Stimulated activated CD8-positive, alpha-beta memory T cell treated with anti-CD3 and anti-CD28 coated beads, Interleukin-2, amount 100 ng/mL, for 48 hours (primary cell): Measurements from ENCODE around the gene RILP.

ENCODE experiments used
- DNase-seq, 2 donors: peaks; one replicate each; pipeline ENCODE4 v3.0.0-alpha.2; 2020; ENCODE audit warnings: low read depth in 2 of 2

The RILP gene

DNA sequence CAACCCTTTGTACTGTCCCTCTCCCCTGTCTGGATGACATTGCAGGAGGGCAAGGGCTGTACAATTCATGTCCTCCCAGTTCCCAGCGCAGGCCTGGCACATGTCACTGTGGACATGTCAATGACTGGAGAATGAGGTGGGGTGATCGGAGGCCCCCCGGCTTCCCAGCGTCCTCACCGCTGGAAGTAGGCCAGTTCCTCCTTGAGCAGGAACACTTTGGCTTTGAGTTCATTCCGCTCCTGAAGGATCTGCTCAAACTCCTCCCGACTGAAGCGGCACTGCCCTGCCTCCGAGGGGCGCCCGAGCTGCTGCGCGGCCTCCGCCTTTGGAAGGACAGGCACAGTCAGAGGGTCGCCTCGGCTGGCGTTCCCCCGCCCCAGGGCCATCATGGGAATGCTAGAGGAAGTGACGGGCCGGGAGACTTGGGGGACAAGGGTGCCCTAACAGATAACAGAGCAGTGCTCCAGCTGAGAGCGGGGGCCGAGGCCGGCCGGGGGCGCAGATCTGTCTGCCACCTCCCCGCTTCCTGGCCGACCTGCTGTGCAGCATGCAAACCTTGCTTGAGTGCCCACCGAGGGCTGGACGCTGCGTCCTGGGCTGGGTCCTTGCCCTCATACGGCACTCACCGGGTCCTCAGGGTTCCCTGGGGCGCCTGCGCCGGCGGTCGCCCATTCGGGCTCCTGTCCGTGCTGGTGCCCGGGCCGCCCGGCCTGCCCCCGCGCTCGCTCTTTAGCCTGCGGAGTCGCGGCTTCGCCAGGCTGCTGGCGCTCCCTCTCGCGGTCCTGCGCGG is 1.3 kb downstream of the RILP start:
- no peak for DNase-seq

DNA sequence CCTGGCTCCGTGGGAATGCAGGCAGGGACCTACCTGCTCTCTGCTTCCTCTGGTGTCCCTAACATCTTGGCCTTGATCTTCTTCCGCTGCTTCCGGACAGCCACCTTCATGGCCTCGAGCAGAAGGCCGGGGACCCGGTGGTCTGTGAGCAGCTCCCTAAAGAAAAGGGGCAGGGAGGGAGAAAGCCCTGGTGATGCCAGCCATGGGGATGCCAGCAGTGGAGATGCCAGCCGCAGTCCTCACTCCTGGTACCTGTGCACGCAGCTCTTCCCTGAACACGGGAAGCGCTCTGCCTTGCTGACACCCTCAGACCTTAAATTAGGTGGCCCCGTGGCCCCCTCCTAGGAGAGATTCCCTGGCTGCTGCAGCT is 1.9 kb downstream of the RILP start:
- no peak for DNase-seq

DNA sequence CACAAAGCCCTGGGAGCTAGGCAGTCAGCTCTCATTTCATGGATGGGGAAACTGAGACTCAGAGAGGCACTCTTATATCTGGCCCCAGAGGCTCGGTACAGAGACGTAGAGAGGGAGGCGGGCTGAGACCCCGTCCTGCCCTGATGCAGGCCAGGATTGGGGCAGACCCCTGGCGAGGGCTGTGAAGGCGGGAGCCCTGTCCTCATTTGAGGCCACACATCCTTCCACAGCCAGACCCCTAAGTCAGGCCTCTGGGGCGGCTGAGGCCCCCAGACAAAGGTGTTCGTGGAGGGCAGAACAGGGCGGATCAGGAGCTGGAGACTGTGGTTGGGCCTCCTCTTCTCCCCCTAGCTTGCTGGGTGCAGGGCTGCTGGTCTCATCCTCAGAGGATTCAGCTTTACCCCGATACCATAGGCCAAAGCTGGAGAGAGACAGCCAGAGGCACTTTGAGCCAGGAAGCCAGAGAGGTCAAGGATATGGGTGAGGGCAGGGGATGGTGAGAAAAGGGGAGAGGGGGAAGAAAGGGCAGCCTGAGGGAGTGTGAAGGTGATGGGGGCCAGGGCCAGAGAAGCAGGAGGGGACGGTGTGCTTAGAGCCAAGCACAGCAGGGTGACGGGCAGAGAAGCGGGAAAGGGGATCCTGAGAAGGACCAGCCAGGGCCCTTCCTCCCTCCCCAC is 3.3 kb downstream of the RILP start:
- no peak for DNase-seq

- DNase-seq: no peak
Observed at GRCh38 chr17:1645207-1646171, 4.2 kb downstream of the RILP start, which contains the start of gene SCARF1. Gene SCARF1 (minus strand): TSS chr17:1645732. CDS start chr17:1645697, 35 bp downstream.

DNA sequence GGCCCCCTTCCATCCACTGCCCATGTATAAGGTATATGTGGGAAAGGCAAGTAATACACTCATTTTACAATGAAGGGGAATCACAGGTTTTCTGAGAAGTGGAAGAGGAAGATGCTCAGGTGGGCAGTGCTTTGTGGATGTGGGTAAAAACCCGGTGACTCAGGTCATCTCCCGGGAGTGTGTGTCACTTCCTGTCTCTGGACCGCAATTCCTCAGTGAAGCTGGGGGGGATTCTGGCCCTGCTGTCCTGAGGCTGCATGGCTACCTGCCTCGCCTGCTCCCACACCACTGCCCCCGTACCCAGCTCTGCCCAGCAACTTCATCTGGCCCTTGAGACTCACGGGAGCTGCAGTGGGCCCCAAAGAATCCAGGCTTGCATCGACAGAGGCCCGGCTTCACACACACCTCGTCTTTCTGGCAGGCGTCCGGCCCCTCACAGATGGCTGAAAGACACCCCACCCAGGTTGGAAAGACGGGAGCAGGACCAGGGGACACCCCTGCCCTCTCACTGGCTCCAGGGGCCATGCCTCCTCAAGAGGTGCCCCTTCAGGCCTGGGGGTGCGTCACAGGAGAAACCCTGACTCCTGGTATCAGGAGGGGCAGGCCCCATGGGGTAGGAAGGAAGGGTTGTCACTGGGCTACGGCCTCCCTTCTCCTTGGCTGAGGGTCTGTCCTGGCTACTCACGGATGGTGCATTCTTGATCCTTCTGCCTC is 5.0 kb downstream of the RILP start:
- DNase-seq: no peak

GRCh38 chr17:1643999-1644492 is 5.6 kb downstream of the RILP start:
- DNase-seq: no peak

- DNase-seq: no peak
Observed at GRCh38 chr17:1643293-1643998, 6.2 kb downstream of the RILP start.

GRCh38 chr17:1641065-1641403 is 8.6 kb downstream of the RILP start:
- DNase-seq: no peak

DNA sequence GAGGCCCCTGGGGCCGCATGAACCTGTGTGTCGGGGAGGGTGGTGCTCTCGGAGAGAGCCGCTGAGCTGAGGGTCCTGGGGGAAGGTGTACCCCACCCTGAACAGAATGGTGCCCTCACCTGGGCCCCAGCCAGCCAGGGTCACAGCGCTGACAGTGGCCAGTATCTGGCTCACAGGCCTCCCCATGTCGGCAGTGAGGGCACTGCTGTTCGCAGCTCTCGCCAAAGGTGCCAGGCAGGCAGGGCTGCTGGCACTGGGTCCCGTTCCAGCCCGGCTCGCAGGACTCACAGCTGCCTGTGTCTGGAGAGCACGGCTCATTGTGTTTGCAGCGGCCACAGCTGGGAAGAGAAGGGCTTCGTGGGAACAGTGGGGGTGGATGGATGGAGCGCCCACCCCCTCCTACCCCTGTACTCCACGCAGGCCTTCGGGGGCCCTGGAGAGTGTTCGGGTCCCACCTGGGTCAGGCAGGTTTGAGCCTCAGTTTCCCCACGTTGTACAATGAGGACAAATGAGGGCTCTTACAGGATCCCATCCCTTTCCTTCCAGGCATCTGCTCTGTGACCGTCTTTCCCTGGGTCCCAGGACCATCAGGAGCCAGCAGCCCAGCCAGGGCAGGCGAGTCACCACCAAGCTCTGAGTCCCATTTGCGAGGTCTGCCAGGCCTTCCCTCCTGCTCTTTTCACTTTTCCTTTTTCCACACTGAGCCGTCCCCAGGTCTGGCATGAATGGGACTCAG is 9.2 kb downstream of the RILP start:
- no peak for DNase-seq

GRCh38 chr17:1639549-1640180 is 10.0 kb downstream of the RILP start:
- no peak for DNase-seq

DNA sequence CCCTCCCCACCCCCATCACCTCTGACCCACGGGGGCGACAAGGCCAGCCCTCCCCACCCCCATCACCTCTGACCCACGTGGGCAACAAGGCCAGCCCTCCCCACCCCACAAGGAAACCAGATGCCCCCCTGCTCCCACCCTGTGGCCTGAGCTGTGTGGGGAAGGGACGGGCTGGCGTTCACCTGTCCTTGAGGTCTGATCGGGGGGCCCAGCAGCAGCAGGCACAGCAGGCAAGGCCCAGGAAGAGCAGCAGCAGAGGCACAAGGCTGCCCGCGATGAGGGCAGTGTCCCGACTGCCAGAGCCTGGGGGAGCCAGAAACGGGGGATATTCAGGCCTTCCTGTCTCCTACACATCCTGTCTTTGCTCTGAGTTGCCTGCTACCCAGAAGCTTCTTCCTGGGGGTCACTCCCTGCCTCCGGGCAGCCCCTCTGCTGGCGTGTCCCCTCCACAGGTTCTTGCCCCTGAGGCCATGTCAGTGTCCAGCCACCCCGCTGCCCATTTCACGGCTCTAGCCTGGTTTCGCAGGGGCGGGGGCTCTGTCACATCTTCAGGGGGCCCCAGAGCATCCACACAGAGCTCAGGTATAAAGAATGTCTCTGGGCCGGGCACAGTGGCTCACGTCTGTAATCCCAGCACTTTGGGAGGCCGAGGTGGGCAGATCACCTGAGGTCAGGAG is 10.9 kb downstream of the RILP start:
- DNase-seq: no peak

GRCh38 chr17:1638171-1638590 is 11.5 kb downstream of the RILP start:
- DNase-seq: no peak

GRCh38 chr17:1636732-1637285 is 12.9 kb downstream of the RILP start:
- DNase-seq: no peak

DNA sequence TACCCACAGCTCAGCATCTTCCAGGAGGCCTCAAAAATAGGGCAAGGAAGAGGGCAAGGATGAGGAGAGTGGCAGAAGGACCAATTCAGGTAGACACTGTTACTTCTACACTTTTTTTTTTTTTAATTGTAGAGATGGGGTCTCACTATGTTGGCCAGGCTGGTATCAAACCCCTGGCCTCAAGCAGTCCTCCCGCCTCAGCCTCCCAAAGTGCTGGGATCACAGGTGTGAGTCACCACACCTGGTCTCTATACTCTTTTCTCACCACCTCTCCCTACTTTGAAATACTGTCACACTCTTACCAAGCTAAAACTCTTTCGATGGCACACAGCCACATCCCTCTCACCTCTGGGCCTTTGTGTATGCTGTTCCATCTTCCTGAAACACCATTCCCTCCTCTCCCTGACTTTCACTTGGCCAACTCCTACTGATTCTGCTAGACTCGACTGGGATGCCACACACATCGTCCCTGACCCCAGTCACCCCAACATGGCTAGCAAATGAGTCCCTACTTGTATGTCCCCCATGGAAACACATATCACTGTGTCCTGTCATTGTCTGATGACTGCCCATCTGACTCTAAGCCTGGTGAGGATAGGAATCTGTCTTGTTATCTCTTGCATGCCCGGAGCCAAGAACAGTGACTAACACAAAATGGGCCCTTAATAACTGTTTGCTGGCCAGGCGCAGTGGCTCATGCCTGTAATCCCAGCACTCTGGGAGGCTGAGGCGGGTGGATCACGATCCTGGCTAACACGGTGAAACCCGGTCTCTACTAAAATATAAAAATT is 13.8 kb downstream of the RILP start:
- no peak for DNase-seq

DNA sequence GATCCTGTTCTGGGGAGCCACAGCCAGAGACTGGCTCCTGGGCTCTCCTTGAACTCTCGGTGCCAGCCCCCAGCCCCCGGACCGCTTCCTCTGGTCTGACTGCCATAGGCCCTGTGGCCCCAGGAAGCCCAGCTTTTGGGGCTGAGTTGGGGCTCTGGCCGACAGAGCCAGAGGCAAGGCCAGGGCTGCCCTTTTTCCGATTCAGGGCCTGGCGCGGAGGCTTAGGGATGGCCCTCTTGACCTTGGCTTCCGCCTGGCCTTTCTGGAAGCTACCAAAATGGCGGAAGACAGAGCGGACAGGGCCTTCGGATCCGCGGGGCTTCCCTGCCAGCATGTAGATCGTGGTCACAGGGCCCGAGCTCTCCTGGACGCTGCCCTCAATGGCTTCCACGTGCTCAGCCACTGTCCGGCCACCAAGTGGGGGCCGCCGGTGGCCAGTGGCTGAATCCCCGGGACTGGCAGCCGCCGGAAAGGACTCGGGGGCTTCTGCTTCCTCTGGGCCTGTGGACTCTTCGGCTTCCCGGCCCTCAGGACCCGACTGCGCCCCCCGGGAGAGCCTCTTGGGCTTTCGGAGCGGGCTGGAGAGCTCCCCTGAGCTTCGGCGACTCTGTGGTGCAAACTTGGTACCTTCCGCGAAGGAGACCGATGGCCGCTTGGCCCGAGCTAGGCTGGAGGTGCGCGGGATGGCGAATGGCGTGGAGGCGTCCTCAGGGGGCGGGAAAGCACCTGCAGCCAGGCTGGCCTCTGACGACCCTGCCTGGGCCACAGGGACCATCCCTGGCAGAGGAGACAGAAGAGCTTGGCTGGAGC is 14.6 kb downstream of the RILP start:
- DNase-seq: no peak

GRCh38 chr17:1630662-1631061 is 19.0 kb downstream of the RILP start:
- no peak for DNase-seq
